IPS-18c (cell line): ENCODE measurements around the gene SRPK2.

Source experiments
- H3K4me3 ChIP-seq: 2 replicates; pipeline ENCODE4 v1.7.0; 2013; ENCODE audit warnings: low read depth, mild to moderate bottlenecking, low read length, moderate library complexity; ENCODE audit not compliant: insufficient read depth
- H3K9me3 ChIP-seq: one replicate; pipeline ENCODE4 v1.6.1; 2013; ENCODE audit warnings: mild to moderate bottlenecking, low read length, moderate library complexity; ENCODE audit not compliant: control insufficient read depth, insufficient read depth

SRPK2 gene

DNA sequence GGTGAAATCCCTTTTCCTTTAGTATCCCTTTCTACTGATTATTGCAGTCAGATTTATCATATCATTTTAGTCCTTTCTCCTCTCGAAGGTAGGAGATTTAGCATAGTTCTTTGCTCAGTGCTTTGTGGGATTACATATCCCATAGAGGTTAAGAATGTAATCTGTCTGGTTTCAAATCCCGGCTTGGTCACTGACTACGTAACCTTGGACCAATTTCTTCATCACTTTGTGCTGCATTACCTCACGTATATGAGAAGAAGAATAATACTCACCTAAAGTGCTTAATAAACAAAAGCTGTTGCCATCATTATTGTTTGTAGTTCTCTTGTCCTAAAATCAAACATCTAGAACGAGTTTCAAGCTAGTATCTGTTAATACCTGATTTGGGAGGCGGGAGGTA lies 300.7 kb downstream of the SRPK2 start:
- Histone ChIP-seq H3K9me3 (no peaks in the 10 kb centered on the region), H3K4me3 (no peak overlapping the region)

DNA sequence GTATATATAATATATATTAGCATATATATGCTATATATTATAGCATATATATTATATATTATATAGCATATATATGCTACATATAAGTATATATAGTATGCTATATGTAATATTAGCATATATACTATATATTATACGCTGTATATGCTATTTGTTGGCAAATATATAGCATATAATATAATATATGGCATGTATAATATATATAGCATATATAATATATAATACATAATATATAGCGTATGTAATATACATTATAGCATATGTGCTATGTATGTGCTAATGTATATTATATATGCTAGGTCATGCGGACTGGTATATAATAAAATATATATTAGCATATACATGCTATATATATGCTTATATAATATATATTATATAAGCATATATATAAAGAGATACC lies 301.9 kb downstream of the SRPK2 start:
- Histone ChIP-seq H3K9me3 (no peaks in the 10 kb centered on the region), H3K4me3 (no peak overlapping the region)

DNA sequence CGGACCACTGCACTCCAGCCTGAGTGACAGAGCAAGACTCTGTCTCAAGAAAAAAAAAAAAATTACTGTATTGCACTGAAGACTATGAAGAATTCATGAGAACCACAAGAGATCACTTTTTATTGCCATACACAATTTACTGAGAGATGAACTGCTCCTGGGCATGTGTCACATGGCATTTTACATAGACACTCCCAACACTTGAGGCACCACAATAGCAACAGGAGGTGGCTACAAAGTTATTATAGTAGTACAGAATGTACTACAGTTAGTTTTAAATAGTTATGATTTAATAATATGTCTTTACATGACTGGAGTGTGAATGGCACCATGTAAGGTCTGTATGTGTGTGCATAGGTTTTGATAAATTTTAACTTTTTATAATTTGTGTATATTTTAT lies 304.1 kb downstream of the SRPK2 start:
- no peaks in the 10 kb centered on the region for H3K9me3 ChIP-seq
- H3K4me3 ChIP-seq, result no peak overlapping the region

DNA sequence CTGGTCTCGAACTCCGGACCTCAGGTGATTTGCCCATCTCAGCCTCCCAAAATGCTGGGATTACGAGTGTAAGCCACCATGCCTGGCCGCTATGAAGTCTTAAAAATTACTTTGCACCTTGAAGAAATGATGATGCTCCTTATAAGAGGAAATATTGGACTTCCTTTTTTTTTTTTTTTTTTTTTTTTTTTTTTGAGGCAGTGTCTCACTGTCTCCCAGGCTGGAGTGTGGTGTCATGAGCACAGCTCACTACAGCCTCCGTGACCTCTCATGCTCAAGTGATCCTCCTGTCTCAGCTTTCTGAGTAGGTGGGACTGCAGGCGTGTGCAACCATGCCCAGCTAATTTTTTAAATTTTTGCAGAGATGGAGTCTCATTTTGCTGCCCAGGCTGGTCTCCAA lies 309.4 kb downstream of the SRPK2 start:
- Histone ChIP-seq H3K4me3 (no peak overlapping the region), H3K9me3 (no peaks in the 10 kb centered on the region)

DNA sequence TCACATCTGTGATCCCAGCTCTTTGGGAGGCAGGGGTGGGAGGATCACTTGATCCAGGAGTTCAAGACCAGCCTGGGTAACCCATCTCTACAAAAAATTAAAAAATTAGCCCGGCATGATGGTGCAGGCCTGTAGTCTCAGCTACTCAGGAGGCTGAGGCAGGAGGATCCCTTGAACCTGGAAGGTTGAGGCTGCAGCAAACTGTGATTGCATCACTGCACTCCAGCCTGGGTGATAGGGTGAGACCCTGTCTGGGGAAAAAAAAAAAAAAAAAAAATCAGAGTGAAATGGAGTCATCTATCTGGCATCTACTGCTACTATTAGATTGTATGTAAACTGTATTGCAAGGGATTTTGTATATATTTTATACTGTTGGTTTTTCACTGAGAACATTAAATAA lies 315.6 kb downstream of the SRPK2 start:
- no peak overlapping the region for H3K4me3 ChIP-seq
- no peaks in the 10 kb centered on the region for H3K9me3 ChIP-seq

DNA sequence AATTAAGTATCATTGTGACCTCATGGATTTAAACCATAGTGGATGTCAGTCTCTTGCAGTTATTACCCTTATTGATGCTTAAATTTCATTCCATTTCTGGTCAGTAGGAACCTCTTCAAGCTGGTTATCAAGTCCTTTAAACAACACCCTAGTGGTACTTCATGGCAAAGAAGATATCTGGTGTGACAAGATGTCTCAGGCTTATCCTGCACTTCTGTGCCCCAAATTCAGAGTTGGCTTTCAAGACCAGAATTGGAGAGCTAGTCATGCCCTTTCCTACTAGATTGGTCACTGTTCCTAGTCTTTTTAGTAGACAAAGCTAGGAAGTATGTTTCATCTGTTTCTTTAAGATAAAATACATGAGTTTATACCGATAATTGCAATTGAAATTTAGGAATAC lies 319.8 kb downstream of the SRPK2 start:
- no peak overlapping the region for H3K4me3 ChIP-seq

DNA sequence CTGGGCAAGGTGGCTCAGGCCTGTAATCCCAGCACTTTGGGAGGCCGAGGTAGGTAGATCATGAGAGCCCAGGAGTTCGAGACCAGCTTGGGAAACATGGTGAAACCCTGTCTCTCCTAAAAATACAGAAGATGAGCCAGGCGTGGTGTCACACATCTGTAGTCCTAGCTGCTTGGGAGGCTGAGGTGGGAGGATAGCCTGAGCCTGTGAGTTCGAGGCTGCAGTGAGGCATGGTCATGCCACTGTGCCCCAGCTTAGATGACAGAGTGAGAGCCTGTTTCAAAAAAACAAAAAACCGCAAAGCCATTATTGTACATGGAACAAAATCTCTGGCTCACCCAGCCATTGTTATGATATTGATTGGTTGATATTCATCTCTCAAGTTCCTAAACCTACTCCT lies 321.0 kb downstream of the SRPK2 start:
- Histone ChIP-seq H3K9me3 (no peaks in the 10 kb centered on the region), H3K4me3 (no peak overlapping the region)

More for the DNA sequence above, 319.8 kb downstream of the SRPK2 start:
- no peaks in the 10 kb centered on the region for H3K9me3 ChIP-seq
